ENCODE data around the gene ENO1.
"Not testable (repeated sequence)": the region's sequence is repeated elsewhere in the genome, so short reads cannot be mapped to it uniquely, and the experiment has no call there.

ENO1 gene

DNA sequence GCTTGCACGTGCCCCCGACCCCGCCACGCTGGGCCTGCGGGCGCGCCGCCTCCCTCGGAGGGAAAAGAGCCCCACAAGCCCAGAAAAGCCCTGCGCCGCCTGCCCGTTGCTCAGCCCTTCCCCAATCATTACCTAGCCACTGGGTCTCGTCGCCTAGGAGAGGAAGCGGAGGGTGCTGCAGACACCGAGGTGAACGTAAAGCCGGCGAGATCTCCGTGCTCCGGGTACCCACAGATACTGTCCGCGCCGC, at the start of gene ENO1:
TSS of gene ENO1 (minus strand) at position 239 of the 250 bp plus-strand sequence. CDS start 3,778 bp downstream, outside the sequence.
- DNase-seq = no peak

GRCh38 chr1:8926707-8927694, 48.5 kb upstream of the ENO1 start:
- DNase-seq = no peak

DNA sequence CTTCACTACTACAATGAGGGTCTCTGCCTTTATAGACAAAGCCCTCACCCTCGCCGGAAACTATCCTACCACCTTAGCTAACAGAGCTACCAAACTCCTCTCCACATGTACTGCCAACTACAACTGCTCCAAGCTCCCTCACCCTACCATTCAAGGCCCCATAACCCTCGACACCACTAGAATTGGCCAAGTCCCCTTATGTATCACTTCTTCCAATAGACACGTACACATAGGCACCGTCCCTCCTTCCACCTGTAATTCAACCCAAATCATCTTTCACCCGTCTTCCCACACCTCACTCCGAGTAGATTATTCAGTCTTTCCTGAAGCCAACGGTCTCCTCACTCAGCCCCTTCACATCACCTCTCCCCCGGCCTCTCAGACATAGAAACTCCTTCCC, 47.5 kb upstream of the ENO1 start:
- DNase-seq = no peak

DNA sequence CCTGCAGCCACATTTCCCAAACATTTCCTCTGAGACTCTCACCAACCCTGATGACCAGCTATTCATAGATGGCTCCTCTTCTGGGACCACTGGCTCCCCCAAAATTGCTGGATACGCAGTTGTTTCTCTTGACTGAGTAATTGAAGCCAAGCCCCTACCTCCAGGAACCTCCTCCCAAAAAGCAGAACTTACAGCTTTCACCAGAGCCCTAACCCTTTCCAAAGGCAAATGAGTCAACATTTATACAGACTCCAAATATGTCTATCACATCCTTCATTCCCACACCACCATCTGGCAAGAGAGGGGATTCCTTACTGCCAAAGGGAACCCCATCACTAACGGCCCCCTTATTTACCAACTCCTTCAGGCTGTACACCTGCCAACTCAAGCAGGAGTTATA, 46.9 kb upstream of the ENO1 start:
- DNase-seq = no peak

DNA sequence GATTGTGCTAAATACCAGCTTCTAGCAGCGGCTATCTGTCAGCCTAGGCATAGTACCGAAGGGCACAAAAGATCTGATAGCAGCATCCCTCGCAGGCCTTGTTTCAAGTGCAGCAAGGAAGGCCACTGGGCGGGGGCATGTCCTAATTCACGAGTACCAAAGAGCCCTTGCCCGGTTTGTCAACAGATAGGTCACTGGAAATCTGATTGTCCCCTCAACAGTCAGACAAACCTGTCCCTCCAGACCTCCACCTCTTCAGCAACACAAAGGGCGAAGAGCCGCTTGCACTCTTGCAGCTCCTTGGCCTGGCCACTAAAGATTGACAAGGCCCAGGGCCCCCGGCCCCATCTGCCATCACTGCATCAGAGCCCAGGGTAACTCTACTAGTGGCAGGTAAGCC, 44.5 kb upstream of the ENO1 start:
- DNase-seq = no peak

DNA sequence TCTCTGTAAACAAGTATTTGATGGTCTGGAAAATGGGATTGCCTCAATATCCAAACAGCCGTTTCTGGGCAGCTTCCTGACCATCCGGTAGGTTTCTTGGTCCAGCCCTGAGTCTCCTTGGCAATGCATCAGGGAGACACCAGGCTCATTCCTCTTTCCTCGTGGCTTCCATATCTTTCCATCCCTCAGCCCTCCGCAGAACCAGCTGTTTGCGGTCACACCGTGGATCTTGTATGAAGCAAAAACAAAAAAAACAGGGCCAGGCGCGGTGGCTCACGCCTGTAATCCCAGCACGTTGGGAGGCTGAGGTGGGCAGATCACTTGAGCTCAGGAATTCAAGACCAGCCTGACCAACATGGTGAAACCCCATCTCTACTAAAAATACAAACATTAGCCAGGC, 39.0 kb upstream of the ENO1 start:
- DNase-seq = not testable (repeated sequence)

DNA sequence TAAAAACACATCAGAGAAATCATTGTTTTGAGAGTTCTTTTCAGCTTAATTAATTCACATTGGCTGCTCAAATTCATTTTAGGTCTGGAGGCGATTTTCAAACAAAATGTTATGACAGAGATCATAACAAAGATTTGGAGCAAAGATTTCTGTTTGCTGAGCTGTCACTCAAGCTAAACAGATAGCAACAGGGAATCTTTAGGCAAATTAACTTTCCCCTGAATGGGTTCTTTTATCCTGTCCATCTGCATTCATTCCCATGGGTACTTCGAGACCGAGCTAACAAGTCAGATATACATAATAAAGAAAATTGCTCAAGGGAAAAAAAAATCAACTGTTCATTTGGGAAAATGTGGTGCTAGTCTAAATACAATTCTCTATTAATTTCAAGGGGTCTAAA, 37.0 kb upstream of the ENO1 start:
- DNase-seq = peak; percentile 75

DNA sequence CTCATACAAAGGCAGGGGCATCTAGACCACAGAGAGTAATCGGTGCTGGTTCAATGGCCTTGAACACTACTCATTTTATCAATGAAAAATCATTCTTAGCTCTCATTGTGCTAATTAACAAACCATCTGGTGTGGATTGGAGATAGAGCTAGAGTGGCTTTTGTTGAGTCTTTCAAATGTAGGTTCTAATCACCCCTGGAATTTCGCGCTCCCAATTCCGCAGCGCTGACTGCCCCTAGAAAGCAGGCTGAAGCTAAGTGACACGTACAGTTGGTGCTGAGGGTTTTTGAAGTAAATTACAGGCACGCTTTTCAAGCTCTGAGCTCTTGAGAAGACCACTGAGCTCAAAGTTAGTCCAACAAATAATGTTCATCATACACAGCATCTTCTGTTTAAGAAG, 36.0 kb upstream of the ENO1 start:
- no peak for DNase-seq

DNA sequence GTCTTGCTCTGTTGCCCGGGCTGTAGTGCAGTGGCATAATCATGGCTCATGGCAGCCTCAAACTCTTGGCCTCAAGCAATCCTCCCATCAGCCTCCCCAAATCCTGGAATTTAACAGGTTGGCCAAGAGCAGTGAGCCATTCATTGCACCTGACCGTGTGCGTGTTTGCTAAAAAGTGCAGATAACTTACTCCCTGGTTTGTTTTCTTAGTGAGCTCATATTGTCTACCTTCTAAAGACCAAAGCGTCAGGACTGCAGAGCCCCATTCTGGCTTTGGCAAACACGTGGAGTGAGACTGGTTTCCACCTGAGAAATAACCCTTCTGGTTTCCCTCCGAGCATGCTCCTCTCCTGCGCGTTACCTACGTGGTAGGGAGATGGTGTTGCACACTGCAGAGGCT, 35.0 kb upstream of the ENO1 start:
- DNase-seq = no peak

DNA sequence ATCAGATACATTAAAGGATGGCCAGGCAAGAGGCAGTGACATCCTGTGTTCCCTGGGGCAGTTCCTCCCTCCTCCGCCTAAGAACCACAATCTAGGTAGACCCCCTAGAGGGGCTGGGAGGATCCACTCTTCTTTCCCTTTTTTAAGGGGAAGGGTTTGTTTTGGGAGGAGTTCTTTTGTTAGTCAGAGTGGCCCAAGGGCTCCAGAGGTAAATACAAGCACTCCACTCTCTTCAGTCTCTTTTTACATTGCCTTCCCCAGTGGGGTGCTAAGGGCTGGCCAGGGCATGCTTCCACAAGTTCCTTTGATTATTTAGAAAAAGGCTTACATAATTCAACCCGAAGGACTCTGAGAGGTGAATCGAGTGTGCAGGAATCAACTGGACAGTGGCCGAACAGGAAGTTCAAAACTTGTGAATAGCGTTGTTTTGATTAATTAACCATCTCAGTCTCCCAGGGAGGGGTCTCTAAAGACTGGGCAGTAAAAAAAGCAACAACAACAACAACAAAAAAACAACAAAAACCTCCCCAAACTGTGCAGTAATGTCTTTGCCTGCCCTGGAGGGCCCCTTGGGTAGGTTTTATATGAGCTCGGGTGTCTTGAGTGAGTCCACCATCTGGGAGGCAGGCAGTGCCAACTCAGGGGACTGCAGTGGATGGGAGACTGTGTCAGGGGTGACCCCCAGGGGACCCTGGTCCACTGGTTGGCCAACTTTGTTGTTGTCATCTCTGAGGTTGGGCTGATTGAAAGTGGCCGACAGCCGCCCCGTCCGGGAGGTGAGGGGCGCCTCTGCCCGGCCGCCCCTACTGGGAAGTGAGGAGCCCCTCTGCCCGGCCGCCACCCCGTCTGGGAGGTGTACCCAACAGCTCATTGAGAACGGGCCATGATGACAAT, 33.2 kb upstream of the ENO1 start:
- DNase-seq = no peak

DNA sequence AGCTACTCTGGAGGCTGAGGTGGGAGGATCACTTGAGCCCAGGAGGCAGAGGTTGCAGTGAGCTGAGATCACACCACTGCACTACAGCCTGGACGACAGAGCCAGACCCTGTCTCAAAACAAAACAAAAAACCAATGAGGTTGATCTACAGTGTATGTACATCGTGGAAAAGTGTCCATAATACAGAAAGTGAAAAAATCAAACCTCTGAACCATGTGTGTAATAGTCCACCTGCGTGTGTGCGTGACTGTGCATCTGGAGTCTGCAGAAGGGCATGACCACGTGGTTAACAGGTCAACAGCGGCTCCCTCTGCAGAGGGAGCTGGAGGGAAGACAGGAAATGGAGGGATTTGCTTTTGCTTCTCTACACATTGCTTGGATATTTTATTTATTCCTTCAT, 32.4 kb upstream of the ENO1 start:
- DNase-seq = no peak

GRCh38 chr1:8910331-8910730, 31.8 kb upstream of the ENO1 start:
- no peak for DNase-seq

GRCh38 chr1:8908388-8909151, 30.1 kb upstream of the ENO1 start:
- no peak for DNase-seq

GRCh38 chr1:8905582-8906191, 27.2 kb upstream of the ENO1 start:
- DNase-seq = no peak

DNA sequence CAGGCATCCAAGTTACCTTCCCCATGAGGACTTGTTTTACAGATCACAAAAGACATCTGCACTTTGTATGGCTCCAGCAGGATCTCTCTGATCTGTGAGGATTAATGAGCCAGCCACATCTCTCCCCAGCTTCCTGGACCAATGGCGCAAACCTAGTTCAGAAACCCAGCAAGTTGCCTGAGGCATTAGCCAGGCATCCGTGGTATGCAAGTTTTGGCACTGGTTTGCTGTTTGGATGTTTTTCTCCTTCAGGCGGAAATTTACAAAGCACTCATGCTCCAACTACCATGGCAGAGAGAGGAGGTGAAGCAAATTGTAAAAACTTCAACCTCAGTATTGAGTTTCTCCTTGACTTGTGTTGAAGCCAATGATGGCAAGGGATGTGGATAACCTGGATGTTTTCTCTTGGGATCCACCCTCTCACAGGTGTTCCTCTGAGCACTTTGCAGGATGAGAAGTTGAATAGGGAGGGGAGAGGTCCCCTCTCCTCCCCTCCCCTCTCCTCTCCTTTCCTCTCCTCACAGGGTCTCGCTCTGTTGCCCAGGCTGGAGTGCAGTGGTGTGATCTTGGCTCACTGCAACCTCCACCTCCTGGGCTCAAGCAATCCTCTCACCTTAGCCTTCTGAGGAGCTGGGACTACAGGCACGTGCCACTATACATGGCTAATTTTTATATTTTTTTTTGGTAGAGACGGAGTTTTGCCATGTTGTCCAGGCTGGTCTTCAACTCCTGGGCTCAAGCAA, 25.6 kb upstream of the ENO1 start:
- no peak for DNase-seq

DNA sequence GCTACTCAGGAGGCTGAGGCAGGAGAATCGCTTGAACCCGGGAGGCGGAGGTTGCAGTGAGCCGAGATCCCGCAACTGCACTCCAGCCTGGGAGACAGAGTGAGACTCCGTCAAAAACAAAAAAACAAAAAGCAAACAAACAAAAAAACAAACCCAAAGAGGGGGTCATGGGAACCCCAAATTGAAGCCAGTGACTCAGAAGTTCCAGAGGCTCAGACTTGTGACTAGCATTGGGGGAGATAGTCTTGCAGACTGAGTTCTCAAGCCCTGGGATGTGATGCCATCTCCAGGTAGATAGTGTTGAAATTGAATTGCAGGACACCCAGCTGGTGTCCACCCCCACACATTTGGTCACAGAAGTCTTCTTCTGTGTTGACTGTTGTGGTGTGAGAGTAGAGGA, 24.9 kb upstream of the ENO1 start:
- DNase-seq = no peak

DNA sequence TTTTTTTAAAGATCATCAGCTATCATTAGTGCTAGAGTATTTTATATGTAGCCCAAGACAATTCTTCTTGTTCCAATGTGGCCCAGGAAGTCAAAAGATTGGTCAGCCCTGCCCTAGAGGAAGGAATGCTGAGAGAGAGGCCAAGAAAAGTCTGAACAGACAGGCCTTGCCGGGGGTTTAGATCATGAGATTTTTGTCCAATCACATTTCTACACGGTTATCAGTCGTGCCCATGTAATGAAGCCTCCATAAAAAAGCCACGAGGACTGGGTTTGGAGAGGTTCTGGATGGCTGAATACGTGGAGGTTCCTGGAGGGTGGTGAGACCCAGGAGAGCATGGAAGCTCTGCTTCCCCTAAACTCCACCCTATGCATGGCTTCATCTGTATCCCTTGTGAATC, 24.3 kb upstream of the ENO1 start:
- DNase-seq = no peak

GRCh38 chr1:8900684-8901083, 22.2 kb upstream of the ENO1 start:
- DNase-seq = not testable (repeated sequence)

DNA sequence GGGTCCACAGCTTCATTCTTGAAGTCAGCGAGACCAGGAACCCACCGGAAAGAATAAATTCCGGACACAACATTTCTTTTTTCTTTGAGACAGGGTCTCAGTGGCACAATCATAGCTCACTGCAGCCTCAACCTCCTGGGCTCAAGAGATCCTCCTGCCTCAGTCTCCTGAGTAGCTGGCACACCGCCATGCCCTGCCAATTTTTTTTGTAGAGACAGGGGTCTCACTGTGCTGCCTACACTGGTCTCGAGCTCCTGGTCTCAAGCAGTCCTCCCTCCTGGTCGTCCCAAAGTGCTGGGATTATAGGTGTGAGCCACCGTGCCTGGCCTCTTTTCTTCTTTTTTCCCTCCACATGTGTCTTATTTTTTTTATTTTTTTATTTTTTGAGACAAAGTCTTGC, 20.6 kb upstream of the ENO1 start:
- no peak for DNase-seq

DNA sequence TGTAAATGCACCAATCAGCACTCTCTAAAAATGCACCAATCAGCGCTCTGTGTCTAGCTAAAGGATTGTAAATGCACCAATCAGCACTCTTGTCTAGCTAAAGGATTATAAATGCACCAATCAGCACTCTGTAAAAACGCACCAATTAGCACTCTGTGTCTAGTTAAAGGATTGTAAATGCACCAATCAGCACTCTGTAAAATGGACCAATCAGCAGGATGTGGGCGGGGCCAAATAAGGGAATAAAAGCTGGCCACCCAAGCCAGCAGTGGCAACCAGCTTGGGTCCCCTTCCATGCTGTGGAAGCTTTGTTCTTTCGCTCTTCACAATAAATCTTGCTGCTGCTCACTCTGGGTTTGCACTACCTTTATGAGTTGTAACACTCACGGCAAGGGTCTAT, 19.9 kb upstream of the ENO1 start:
- not testable (repeated sequence) for DNase-seq

DNA sequence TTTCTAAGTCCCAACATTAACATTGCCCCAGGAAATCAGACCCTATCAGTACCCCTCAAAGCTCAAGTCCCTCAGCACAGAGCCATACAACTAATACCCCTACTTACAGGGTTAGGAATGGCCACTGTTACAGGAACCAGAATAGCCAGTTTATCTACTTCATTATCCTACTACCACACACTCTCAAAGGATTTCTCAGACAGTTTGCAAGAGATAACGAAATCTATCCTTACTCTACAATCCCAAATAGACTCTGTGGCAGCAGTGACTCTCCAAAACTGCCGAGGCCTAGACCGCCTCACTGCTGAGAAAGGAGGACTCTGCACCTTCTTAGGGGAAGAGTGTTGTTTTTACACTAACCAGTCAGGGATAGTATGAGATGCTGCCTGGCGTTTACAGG, 19.0 kb upstream of the ENO1 start:
- DNase-seq = not testable (repeated sequence)

GRCh38 chr1:8896775-8897174, 18.3 kb upstream of the ENO1 start:
- DNase-seq = not testable (repeated sequence)

Data from NCI-H526 treated with DMSO at 0.1 percent for 48 hours (cell line).